GM10266 (cell line): ENCODE data around the gene MPZL2.

Experiments
- DNase-seq: peaks from one replicate; pipeline ENCODE4 v3.0.0; 2012; ENCODE audit errors: extremely low spot score
- CTCF ChIP-seq: IDR thresholded peaks from 2 replicates; pipeline ENCODE4 v1.5.1; 2012; ENCODE audit warnings: mild to moderate bottlenecking, low read depth; ENCODE audit not compliant: control insufficient read depth, insufficient read depth; ENCODE audit errors: missing control alignments

Gene MPZL2

GRCh38 chr11:118214210-118214914 lies 49.7 kb downstream of the MPZL2 start:
- DNase-seq: no peak
- no peak for TF ChIP-seq CTCF

- no peak for DNase-seq
- no peak for TF ChIP-seq CTCF
Observed at GRCh38 chr11:118213781-118214180, 50.3 kb downstream of the MPZL2 start.

- DNase-seq: no peak
- TF ChIP-seq CTCF: no peak
Observed at GRCh38 chr11:118213201-118213600, 50.9 kb downstream of the MPZL2 start.

GRCh38 chr11:118212781-118213191 lies 51.3 kb downstream of the MPZL2 start:
- TF ChIP-seq CTCF: no peak
- no peak for DNase-seq

GRCh38 chr11:118212131-118212725 lies 51.9 kb downstream of the MPZL2 start:
- no peak for DNase-seq
- TF ChIP-seq CTCF: no peak

DNA sequence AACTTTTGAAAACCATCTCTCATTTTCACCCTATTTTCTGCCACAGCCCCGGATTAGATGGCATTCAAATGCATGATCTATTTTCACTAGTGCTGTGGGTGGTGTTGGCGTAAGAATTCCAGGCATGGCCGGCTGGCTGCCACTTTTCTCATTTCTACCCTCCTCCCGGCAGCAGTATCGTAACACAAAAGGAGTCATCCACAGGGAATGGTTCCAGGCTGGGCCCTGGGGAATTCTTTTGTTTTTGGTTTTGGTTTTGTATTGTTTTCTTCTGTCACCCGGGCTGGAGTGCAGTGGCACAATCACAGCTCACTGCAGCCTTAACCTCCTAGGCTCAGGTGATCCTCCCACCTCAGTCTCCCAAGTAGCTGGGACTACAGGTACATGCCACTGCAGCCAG lies 53.1 kb downstream of the MPZL2 start:
- no peak for DNase-seq
- no peak for TF ChIP-seq CTCF

- no peak for DNase-seq
- TF ChIP-seq CTCF: no peak
Observed at GRCh38 chr11:118210323-118210722, 53.8 kb downstream of the MPZL2 start.
